HCT116 (cell line): ENCODE results near the gene HILPDA. TPM values are rescaled to one million over a fixed set of nuclear protein-coding genes. Genes with fewer than 3 reads are reported as not detected.

Source experiments
- ATAC-seq: fragments of 200-7000 bp; cut with Tn5 transposase; 2 replicates; pipeline ENCODE4 v1.9.1; 2020; ENCODE audit warnings: mild to moderate bottlenecking, moderate library complexity
- BruUV-seq: library from RNA; stranded (reverse); fragments of 400-500 nt; replicated peaks from 2 replicates; lab custom pipeline; 2021; lab: Mats Ljungman, UMichigan
- CTCF ChIA-PET: fragments of 300-600 bp; sonication (Branson Sonifier 250); formaldehyde crosslinking; loops from one replicate; lab custom pipeline; 2021; ENCODE audit warnings: antibody characterized with exemption; lab: Charles Lee
- POLR2A ChIA-PET: fragments of 300-600, 350-600 bp; sonication (Branson Sonifier 250); formaldehyde crosslinking; loops from one replicate; lab custom pipeline; 2021; ENCODE audit warnings: antibody characterized with exemption; lab: Charles Lee
- RAD21 ChIA-PET, 2 experiments: fragments of 300-600 bp; sonication (Branson Sonifier 250); formaldehyde crosslinking; loops; one replicate each; lab custom pipeline; 2023; ENCODE audit warnings: low total read pairs in 2 of 2; ENCODE audit not compliant: uncharacterized antibody in 2 of 2, unreplicated experiment in 2 of 2, low non-redundant PET in 1 of 2; lab: Charles Lee
- DNase-seq: peaks from one replicate; pipeline ENCODE4 v3.0.0-alpha.2; 2010; ENCODE audit warnings: low read depth, low spot score
- H2AFZ ChIP-seq: fragments of 200-600 bp; shearing (Covaris generic), sonication (generic); 2 replicates; pipeline ENCODE4 v1.6.1; 2017; ENCODE audit warnings: low read depth, mixed run types, mixed read lengths, antibody characterized with exemption, low read length; ENCODE audit not compliant: poor library complexity, severe bottlenecking
- H3K27ac ChIP-seq: 2 replicates; pipeline ENCODE4 v1.5.1; 2012; ENCODE audit warnings: low read depth, low read length
- H3K27me3 ChIP-seq: fragments of 200-600 bp; sonication (generic); 2 replicates; pipeline ENCODE4 v1.6.1; 2016; ENCODE audit warnings: mixed run types, low read length, mixed read lengths; ENCODE audit not compliant: insufficient read depth
- H3K36me3 ChIP-seq, 2 experiments: fragments of 200-500 bp in 1 of 2; fragments of 200-600 bp in 1 of 2; sonication (Bioruptor generic) in 1 of 2; sonication (generic) in 1 of 2; 2 replicates each; pipeline versions ENCODE4 v1.5.1 to v1.6.1; 2014 to 2016; ENCODE audit warnings: low read length in 2 of 2, inconsistent platforms in 1 of 2, mixed read lengths in 1 of 2, mixed run types in 1 of 2; ENCODE audit not compliant: insufficient read depth in 2 of 2, control insufficient read depth in 1 of 2
- H3K4me1 ChIP-seq, 2 experiments: fragments of 200-600 bp in 1 of 2; sonication (generic) in 1 of 2; 2 replicates each; pipeline versions ENCODE4 v1.5.1 to v1.6.1; 2012 to 2017; ENCODE audit warnings: low read length in 2 of 2, inconsistent platforms in 1 of 2, mild to moderate bottlenecking in 1 of 2, mixed read lengths in 1 of 2, mixed run types in 1 of 2, moderate library complexity in 1 of 2; ENCODE audit not compliant: insufficient read depth in 2 of 2, control insufficient read depth in 1 of 2
- H3K4me2 ChIP-seq: fragments of 200-600 bp; sonication (generic); 2 replicates; pipeline ENCODE4 v1.6.1; 2017; ENCODE audit warnings: mixed run types, low read length, mixed read lengths
- H3K4me3 ChIP-seq, 2 experiments: fragments of 200-600 bp in 1 of 2; sonication (generic) in 1 of 2; replicated peaks in 1 of 2; 2 replicates each; pipeline ENCODE4 v1.5.1; 2011 to 2016; ENCODE audit warnings: low read length in 2 of 2, control low read depth in 1 of 2, low read depth in 1 of 2, mild to moderate bottlenecking in 1 of 2, mixed read lengths in 1 of 2, mixed run types in 1 of 2
- H3K79me2 ChIP-seq: fragments of 200-600 bp; sonication (generic); 2 replicates; pipeline ENCODE4 v1.6.1; 2017; ENCODE audit warnings: mild to moderate bottlenecking, mixed run types, low read length, moderate library complexity, mixed read lengths; ENCODE audit not compliant: insufficient read depth
- H3K9ac ChIP-seq: fragments of 200-600 bp; sonication (generic); 2 replicates; pipeline ENCODE4 v1.6.1; 2016; ENCODE audit warnings: low read length, mixed read lengths
- H3K9me2 ChIP-seq: fragments of 200-600 bp; sonication (generic), shearing (Covaris generic); 2 replicates; pipeline ENCODE4 v1.6.1; 2017; ENCODE audit warnings: mixed run types, mild to moderate bottlenecking, moderate library complexity; ENCODE audit not compliant: insufficient read depth
- H3K9me3 ChIP-seq, 2 experiments: fragments of 200-500 bp in 1 of 2; fragments of 200-600 bp in 1 of 2; sonication (Bioruptor generic) in 1 of 2; sonication (generic) in 1 of 2; 2 replicates each; pipeline ENCODE4 v1.6.1; 2014 to 2017; ENCODE audit warnings: low read length in 2 of 2, mixed read lengths in 2 of 2, inconsistent platforms in 1 of 2, low read depth in 1 of 2, mild to moderate bottlenecking in 1 of 2, mixed run types in 1 of 2, moderate library complexity in 1 of 2; ENCODE audit not compliant: control insufficient read depth in 1 of 2, insufficient read depth in 1 of 2
- H4K20me1 ChIP-seq: fragments of 200-600 bp; sonication (generic), shearing (Covaris generic); 2 replicates; pipeline ENCODE4 v1.6.1; 2017; ENCODE audit warnings: mixed run types, mild to moderate bottlenecking, moderate library complexity; ENCODE audit not compliant: insufficient read depth
- CEBPB ChIP-seq: IDR thresholded peaks from 2 replicates; pipeline ENCODE4 v1.6.1; 2012; ENCODE audit warnings: low read depth
- SP1 ChIP-seq: IDR thresholded peaks from 2 replicates; pipeline ENCODE4 v1.6.1; 2012; ENCODE audit warnings: low read depth
- SRF ChIP-seq: IDR thresholded peaks from 2 replicates; pipeline ENCODE4 v1.6.1; 2012; ENCODE audit warnings: low read depth
- TCF7L2 ChIP-seq: IDR thresholded peaks from 2 replicates; pipeline ENCODE4 v1.7.0; 2011; ENCODE audit warnings: borderline replicate concordance, inconsistent platforms; ENCODE audit not compliant: insufficient read depth, insufficient read length; ENCODE audit errors: extremely low read depth
- intact Hi-C: fragments of 100-400 bp; cut with micrococcal nuclease; formaldehyde crosslinking; loops from 2 replicates; pipeline ENCODE4 v1.10.0; 2022
- total RNA-seq: library from RNA; stranded (reverse); gene quantifications from one replicate; pipeline ENCODE4 v1.2.1, GENCODE V29; 2021; ENCODE audit not compliant: unreplicated experiment
- TF ChIP-seq, protein P1 (sequence below), 3 experiments: fragments of 200-600 bp in 1 of 3; sonication (generic) in 1 of 3; IDR thresholded peaks in 2 of 3; conservative IDR thresholded peaks in 1 of 3; 2 replicates each; pipeline ENCODE4 v1.5.1; 2012 to 2017; ENCODE audit warnings: low read depth in 2 of 3, low read length in 2 of 3, antibody characterized with exemption in 1 of 3, borderline replicate concordance in 1 of 3, control low read depth in 1 of 3, mild to moderate bottlenecking in 1 of 3, mixed read lengths in 1 of 3, mixed run types in 1 of 3, moderate library complexity in 1 of 3; ENCODE audit not compliant: insufficient read depth in 1 of 3

HILPDA gene
- total RNA-seq, 1 experiment from 2014 or later = 32.8 TPM

- no peak overlapping the region for H3K9ac ChIP-seq
- H3K4me1 ChIP-seq = peaks cover 34 to 58% of the 10 kb centered on the region in 2 experiments
- H3K4me2 ChIP-seq = peak overlapping the region; percentile 100
- peaks cover 0 to 2% of the 10 kb centered on the region in 2 experiments; a peak in 1 of 4 replicates for H3K36me3 ChIP-seq
- BruUV-seq = no TSS peak
- peaks cover 21% of the 10 kb centered on the region for H3K79me2 ChIP-seq
- ChIA-PET POLR2A (interaction anchor here (1.2 kb wide), 1 partner anchor 64 kb away, joined by 3 read pairs; the partner anchor contains the start of gene RBM28), CTCF (interaction anchor here (0.9 to 5.6 kb wide), 6 partner anchors 9 to 51 kb away, joined by 3 to 37 read pairs (median 6); no protein-coding TSS in a partner anchor), RAD21 (interaction anchor here in 1 of 2 experiments (0.7 kb wide), 1 partner anchor 58 kb away, joined by 3 read pairs; no protein-coding TSS in a partner anchor)
- TF ChIP-seq SP1 = no peak
- TF ChIP-seq, protein P1, sequence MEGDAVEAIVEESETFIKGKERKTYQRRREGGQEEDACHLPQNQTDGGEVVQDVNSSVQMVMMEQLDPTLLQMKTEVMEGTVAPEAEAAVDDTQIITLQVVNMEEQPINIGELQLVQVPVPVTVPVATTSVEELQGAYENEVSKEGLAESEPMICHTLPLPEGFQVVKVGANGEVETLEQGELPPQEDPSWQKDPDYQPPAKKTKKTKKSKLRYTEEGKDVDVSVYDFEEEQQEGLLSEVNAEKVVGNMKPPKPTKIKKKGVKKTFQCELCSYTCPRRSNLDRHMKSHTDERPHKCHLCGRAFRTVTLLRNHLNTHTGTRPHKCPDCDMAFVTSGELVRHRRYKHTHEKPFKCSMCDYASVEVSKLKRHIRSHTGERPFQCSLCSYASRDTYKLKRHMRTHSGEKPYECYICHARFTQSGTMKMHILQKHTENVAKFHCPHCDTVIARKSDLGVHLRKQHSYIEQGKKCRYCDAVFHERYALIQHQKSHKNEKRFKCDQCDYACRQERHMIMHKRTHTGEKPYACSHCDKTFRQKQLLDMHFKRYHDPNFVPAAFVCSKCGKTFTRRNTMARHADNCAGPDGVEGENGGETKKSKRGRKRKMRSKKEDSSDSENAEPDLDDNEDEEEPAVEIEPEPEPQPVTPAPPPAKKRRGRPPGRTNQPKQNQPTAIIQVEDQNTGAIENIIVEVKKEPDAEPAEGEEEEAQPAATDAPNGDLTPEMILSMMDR (IDR thresholded peaks at IDR 0.05 in 2 of 3, conservative IDR thresholded peaks at IDR 0.05 in 1 of 3; ENCODE audit: borderline replicate concordance in 1 of 3, insufficient read depth in 1 of 3, low read depth in 2 of 3, low read length in 2 of 3) = no peak
- TF ChIP-seq SRF = no peak
- TF ChIP-seq CEBPB = no peak
- no peak for TF ChIP-seq TCF7L2
- H3K9me2 ChIP-seq = no peaks in the 10 kb centered on the region
- no peaks in the 10 kb centered on the region for H3K27me3 ChIP-seq
- intact Hi-C loops = no loop called here
- H3K27ac ChIP-seq = no peak overlapping the region; the same call in 1 of the 2 replicates
- no peak overlapping the region for H2AFZ ChIP-seq
- H4K20me1 ChIP-seq = no peaks in the 10 kb centered on the region
- no peaks in the 10 kb centered on the region for H3K9me3 ChIP-seq
- no peak for DNase-seq
- H3K4me3 ChIP-seq = no peak overlapping the region
- no peak for ATAC-seq
Observed at GRCh38 chr7:128407751-128408708, 47.6 kb upstream of the HILPDA start.
